Stimulated activated CD4-positive, alpha-beta T cell treated with anti-CD3 and anti-CD28 coated beads, TNF-alpha, amount 100 ng/mL, for 4 hours (primary cell): ENCODE results near the gene CNR2.
"Not testable (repeated sequence)": the region's sequence is repeated elsewhere in the genome, so short reads cannot be mapped to it uniquely, and the experiment has no call there.

Source experiments
- DNase-seq, 3 experiments: peaks; one replicate each; pipeline ENCODE4 v3.0.0-alpha.2; 2020; ENCODE audit warnings: low read depth in 3 of 3

CNR2 gene

GRCh38 chr1:23916209-23917131 is 3.3 kb upstream of the CNR2 start:
- peak in 2 of 3 experiments; percentile 3 to 8 for DNase-seq

- DNase-seq = no peak
Observed at GRCh38 chr1:23915466-23915865, 2.3 kb upstream of the CNR2 start.

GRCh38 chr1:23914921-23915320 is 1.8 kb upstream of the CNR2 start:
- DNase-seq = no peak

DNA sequence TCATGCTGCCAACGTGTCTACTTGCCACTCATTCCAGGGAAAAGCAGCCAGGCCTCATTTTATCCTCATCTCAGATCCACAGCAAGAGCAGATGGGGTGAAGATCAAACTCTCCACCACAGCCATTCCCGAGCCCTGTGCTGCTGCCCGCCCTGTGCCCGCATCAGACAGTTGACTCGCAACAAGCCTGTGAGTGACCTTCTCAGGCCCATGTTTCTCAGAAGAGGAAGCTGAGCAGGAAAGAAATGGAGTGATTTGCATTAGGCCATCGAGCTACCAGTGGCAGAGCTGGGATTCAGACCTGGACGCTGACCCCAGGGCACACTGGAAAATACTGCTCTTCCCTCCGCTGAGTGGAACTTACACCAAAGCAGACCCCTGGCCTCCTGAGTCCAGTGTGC is 1.2 kb downstream of the CNR2 start:
- DNase-seq = no peak

DNA sequence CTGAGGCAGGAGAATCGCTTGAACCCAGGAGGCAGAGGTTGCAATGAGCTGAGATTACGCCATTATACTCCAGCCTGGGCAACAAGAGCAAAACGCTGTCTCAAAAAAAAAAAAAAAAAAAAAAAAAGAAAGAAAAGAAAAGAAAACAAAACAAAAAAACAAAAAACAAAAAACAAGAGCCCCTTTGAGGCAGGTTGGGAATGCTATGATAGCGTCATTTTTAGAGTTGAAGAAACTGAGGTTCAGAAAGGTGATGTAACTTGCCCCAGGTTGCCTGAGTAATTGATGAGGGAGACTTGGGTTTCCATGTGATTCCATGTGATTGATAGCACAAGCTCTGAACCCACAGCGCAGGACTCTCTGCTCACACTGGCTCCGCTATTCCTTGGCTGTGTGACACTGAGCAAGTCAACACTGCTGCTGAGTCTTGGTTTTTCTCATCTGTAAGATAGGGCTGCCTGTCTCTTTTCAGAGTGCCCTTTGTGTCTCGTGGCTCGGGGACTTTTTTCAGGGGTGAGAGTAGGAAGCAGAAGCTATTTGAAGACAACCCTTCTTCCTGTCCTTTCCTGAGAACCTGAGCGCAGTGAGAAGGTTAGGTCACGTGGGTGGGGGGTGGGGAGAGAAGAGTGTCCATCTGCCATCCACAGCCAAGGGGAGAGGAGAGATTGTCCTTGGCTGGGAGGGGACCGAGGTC is 2.5 kb downstream of the CNR2 start:
- DNase-seq = no peak

- no peak for DNase-seq
Observed at GRCh38 chr1:23910144-23910543, 3.0 kb downstream of the CNR2 start.

GRCh38 chr1:23909412-23909811 is 3.8 kb downstream of the CNR2 start:
- DNase-seq = no peak

GRCh38 chr1:23908453-23909341 is 4.5 kb downstream of the CNR2 start:
- no peak for DNase-seq

DNA sequence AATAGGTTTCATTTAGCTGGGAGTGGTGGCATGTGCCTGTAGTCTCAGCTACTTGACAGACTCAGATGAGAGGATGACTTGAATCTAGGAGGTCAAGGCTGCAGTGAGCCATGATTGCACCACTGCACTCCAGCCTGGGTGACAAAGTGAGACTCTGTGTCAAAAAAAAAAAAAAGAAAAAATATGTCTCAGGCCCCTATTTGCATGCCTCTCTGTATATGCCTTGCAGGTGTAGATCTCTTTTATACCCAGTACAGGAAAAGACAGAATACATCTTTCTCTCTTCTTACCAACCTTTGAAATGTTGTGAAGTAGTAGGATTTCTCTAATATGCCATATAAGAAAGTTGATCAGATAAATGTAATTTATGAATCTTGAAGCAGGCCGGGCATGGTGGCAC is 6.4 kb downstream of the CNR2 start:
- DNase-seq = no peak

- no peak for DNase-seq
Observed at GRCh38 chr1:23905461-23906025, 7.6 kb downstream of the CNR2 start.

- no peak for DNase-seq
Observed at GRCh38 chr1:23904748-23905357, 8.3 kb downstream of the CNR2 start.

DNA sequence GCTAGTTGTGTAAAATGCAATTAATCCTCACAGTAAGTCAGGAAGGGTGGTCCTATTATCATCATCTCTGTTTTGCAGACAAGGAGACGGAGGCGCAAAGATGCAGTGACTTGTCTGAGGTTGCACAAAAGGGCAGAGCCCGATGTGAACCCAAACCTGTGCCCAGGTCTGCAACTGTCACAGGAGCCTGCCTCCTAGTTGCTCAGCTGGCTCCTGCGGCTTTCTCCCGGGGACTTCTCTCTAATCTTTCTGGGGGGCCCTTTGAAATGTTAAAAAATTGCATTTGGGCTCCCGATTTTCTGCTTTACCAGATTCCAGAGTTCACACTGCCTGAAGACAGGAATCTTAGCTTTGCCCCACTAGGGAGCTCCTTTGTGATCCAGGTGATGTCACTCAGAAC is 9.4 kb downstream of the CNR2 start:
- DNase-seq = no peak

GRCh38 chr1:23902321-23903278 is 10.6 kb downstream of the CNR2 start:
- no peak for DNase-seq

DNA sequence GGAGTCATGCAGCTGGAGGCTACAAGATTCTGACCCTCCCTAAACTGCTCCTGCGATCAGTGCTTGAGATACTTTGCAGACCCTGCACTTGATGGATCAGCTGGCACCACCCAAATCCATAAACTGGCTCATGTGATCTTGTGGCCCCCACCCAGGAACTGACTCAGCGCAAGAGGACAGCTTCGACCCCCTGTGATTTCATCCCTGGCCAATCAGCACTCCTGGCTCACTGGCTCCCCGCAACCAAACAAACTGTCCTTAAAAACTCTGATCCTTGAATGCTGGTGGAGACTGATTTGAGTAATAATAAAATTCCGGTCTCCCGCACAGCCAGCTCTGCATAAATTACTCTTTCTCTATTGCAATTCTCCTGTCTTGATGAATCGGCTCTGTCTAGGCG is 13.1 kb downstream of the CNR2 start:
- not testable (repeated sequence) for DNase-seq

DNA sequence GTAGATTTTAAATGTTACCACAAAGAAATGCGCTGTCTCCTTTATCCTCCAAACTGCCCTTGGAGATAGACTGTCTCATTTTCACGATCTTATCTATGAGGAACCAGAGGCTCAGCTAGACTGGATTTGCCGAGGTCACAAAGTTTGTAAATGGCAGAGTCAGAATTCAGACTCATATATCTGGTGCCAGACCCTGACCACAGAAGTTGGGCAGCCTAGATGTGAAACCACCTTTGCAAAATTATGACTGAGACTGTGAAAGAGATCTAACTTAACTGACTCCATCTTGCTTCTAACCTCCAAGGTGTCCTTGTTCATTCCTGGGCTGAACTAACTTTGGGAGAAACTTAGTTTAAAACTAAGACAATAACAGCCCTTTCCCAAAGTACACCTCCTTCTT is 14.1 kb downstream of the CNR2 start:
- no peak for DNase-seq

- no peak for DNase-seq
Observed at GRCh38 chr1:23897083-23897482, 16.1 kb downstream of the CNR2 start.

DNA sequence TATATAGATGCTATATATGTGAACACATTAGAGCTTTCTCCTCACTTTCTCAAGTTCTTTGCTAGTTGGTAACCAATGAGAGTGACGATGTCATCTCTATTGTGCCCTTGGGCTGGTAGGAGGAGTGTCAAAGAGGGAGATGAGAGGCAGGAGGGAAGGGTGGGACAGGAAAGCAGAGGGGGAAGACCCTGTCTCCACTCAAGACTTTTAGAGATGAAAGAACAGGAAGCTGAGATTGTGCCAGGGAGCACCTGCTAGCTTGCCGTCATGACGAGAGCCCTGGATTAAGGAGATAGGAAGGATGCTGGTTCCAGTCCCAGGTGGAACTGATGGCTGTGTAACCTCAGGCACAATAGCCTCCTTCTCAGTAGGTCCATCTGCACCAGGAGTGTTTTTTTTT is 16.7 kb downstream of the CNR2 start:
- no peak for DNase-seq

- no peak for DNase-seq
Observed at GRCh38 chr1:23895993-23896392, 17.2 kb downstream of the CNR2 start.

GRCh38 chr1:23895082-23895481 is 18.1 kb downstream of the CNR2 start:
- no peak for DNase-seq

- DNase-seq = no peak
Observed at GRCh38 chr1:23889074-23889473, 24.1 kb downstream of the CNR2 start.
